ENCODE data around the gene WNT9B.

The WNT9B gene

DNA sequence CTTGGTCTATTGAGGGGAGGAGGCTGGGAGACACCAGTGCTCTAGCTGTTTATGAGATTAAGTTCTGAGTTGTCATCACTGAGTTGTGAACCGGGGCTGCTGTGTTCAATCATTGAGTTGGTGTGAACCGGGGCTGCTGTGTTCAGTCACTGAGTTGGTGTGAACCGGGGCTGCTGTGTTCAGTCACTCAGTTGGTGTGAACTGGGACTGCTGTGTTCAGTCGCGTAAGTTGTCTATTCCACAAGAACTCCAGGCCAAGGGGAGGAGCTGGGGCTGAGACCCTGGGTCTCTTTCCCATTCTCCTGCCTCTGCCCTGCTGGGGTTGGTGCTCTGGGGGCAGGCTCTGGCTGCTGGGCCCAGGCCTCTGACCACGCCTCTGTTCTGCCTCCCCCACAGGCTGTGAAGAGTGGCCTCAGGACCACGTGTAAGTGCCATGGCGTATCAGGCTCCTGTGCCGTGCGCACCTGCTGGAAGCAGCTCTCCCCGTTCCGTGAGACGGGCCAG, 24.5 kb downstream of the WNT9B start:
- Histone ChIP-seq H3K4me1 (ENCODE audit: control insufficient read depth in 1 of 2, insufficient read depth in 1 of 2, low read depth in 1 of 2, low read length in 1 of 2) (peaks cover 16 to 17% of the 10 kb centered on the region in 2 experiments), H3K4me3 (ENCODE audit: low read depth in 1 of 2, low read length in 1 of 2) (no peak overlapping the region), H3K27ac (no peak overlapping the region), H3K9me3 (no peaks in the 10 kb centered on the region), H3K27me3 (no peaks in the 10 kb centered on the region), H3K36me3 (no peaks in the 10 kb centered on the region)
- TF ChIP-seq, protein P1, sequence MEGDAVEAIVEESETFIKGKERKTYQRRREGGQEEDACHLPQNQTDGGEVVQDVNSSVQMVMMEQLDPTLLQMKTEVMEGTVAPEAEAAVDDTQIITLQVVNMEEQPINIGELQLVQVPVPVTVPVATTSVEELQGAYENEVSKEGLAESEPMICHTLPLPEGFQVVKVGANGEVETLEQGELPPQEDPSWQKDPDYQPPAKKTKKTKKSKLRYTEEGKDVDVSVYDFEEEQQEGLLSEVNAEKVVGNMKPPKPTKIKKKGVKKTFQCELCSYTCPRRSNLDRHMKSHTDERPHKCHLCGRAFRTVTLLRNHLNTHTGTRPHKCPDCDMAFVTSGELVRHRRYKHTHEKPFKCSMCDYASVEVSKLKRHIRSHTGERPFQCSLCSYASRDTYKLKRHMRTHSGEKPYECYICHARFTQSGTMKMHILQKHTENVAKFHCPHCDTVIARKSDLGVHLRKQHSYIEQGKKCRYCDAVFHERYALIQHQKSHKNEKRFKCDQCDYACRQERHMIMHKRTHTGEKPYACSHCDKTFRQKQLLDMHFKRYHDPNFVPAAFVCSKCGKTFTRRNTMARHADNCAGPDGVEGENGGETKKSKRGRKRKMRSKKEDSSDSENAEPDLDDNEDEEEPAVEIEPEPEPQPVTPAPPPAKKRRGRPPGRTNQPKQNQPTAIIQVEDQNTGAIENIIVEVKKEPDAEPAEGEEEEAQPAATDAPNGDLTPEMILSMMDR (IDR thresholded peaks at IDR 0.05) = no peak

DNA sequence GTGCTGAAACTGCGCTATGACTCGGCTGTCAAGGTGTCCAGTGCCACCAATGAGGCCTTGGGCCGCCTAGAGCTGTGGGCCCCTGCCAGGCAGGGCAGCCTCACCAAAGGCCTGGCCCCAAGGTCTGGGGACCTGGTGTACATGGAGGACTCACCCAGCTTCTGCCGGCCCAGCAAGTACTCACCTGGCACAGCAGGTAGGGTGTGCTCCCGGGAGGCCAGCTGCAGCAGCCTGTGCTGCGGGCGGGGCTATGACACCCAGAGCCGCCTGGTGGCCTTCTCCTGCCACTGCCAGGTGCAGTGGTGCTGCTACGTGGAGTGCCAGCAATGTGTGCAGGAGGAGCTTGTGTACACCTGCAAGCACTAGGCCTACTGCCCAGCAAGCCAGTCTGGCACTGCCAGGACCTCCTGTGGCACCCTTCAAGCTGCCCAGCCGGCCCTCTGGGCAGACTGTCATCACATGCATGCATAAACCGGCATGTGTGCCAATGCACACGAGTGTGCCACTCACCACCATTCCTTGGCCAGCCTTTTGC, 25.0 kb downstream of the WNT9B start:
- no peak overlapping the region for H3K4me3 ChIP-seq (ENCODE audit: low read depth in 1 of 2, low read length in 1 of 2)
- TF ChIP-seq, protein P1 (IDR thresholded peaks at IDR 0.05) = no peak
- no peaks in the 10 kb centered on the region for H3K36me3 ChIP-seq
- no peak overlapping the region for H3K27ac ChIP-seq
- H3K27me3 ChIP-seq = no peaks in the 10 kb centered on the region
- H3K9me3 ChIP-seq = no peaks in the 10 kb centered on the region
- H3K4me1 ChIP-seq (ENCODE audit: control insufficient read depth in 1 of 2, insufficient read depth in 1 of 2, low read depth in 1 of 2, low read length in 1 of 2) = peaks cover 16 to 17% of the 10 kb centered on the region in 2 experiments

DNA sequence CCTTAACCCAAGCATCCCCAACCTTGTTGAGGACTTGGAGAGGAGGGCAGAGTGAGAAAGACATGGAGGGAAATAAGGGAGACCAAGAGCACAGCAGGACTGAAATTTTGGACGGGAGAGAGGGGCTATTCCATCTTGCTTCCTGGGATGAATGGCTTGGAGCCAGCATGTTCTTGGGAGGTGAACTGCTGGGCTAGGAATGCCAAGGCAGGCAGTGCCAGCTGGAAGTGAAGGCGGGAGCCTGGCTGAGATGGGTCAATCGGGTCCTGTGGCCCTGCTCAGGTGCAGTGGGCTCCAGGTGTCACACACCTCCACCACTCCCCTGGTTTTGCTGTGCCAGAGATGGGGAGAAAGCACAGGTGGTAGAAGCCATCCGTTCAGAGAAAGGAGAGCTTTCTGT, 25.5 kb downstream of the WNT9B start:
- Histone ChIP-seq H3K4me3 (ENCODE audit: low read depth in 1 of 2, low read length in 1 of 2) (no peak overlapping the region), H3K36me3 (no peaks in the 10 kb centered on the region), H3K27ac (no peak overlapping the region), H3K27me3 (no peaks in the 10 kb centered on the region), H3K4me1 (ENCODE audit: control insufficient read depth in 1 of 2, insufficient read depth in 1 of 2, low read depth in 1 of 2, low read length in 1 of 2) (peaks cover 16 to 17% of the 10 kb centered on the region in 2 experiments), H3K9me3 (no peaks in the 10 kb centered on the region)
- TF ChIP-seq, protein P1 (IDR thresholded peaks at IDR 0.05) = no peak

DNA sequence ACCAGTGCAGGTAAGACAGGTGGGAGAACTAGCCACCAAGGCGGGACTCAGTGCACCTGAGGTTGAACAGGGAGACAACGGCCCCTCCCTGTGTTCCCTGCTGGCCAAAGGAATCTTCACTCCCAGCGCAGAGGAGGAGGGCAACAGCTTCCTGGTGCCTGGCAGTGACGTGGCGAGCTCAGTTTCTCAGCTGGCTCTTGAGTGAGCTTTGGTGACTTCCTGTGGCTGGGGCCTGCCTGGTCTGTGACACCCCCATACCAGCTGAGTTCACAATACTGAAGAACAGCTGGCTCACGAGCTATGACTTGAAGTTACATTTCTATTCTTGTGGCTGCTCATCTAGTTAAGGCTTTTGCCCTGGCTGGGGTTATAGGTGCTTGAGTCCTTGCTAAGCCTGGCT, 26.1 kb downstream of the WNT9B start:
- peaks cover 16 to 17% of the 10 kb centered on the region in 2 experiments for H3K4me1 ChIP-seq (ENCODE audit: control insufficient read depth in 1 of 2, insufficient read depth in 1 of 2, low read depth in 1 of 2, low read length in 1 of 2)
- H3K4me3 ChIP-seq (ENCODE audit: low read depth in 1 of 2, low read length in 1 of 2) = no peak overlapping the region
- no peaks in the 10 kb centered on the region for H3K27me3 ChIP-seq
- no peaks in the 10 kb centered on the region for H3K36me3 ChIP-seq
- no peaks in the 10 kb centered on the region for H3K9me3 ChIP-seq
- H3K27ac ChIP-seq = no peak overlapping the region
- TF ChIP-seq, protein P1 (IDR thresholded peaks at IDR 0.05) = no peak

DNA sequence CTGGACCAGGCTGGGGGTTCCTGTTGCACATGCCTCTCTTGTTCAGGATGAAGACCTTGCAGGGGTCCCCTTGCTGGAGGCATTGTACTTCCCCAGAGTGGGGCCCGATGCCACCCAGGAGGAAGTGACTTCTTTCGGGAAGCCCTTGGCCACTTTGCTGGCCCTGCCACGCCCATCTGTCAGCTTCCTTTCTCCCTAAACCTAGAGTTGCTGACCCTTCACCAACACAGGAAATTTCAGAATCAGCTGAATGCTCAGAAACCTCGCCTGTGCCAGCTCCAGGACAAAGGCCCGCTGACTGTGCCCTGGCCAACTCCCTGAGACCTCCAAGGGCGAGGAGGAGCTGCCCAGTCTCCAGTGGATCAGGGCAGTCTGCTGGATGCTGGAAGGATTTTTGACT, 26.7 kb downstream of the WNT9B start:
- Histone ChIP-seq H3K9me3 (no peaks in the 10 kb centered on the region), H3K27me3 (no peaks in the 10 kb centered on the region), H3K27ac (no peak overlapping the region), H3K36me3 (no peaks in the 10 kb centered on the region), H3K4me3 (ENCODE audit: low read depth in 1 of 2, low read length in 1 of 2) (no peak overlapping the region), H3K4me1 (ENCODE audit: control insufficient read depth in 1 of 2, insufficient read depth in 1 of 2, low read depth in 1 of 2, low read length in 1 of 2) (peaks cover 16 to 17% of the 10 kb centered on the region in 2 experiments)
- TF ChIP-seq, protein P1 (IDR thresholded peaks at IDR 0.05) = no peak

Data from neutrophil (primary cell).